Adipose tissue (tissue), 3 donors: ENCODE data around the gene DIP2A. TPM values are rescaled to one million over a fixed set of nuclear protein-coding genes. Genes with fewer than 3 reads are reported as not detected.
"Not testable (repeated sequence)": the region's sequence is repeated elsewhere in the genome, so short reads cannot be mapped to it uniquely, and the experiment has no call there.

Source experiments
- H3K27ac ChIP-seq: one replicate; pipeline ENCODE4 v1.5.1; 2013; ENCODE audit warnings: low read depth, low read length
- WGBS, 3 donors: extraction: QIAGEN DNeasy Blood & Tissue Kit; methylation state at CpG; one replicate each; pipeline ENCODE4 v1.1.7; 2013; 5-methylcytosine and 5-hydroxymethylcytosine counted together
- polyA plus RNA-seq, 3 donors: library from polyadenylated mRNA; stranded (reverse); fragments of 200-250 nt; gene quantifications; one replicate each; pipeline ENCODE4 v1.2.3, GENCODE V29; 2013
- donor health status: healthy with polysubstance abuse.
- donor health status: Bipolar disorder and iron deficiency.
- donor health status: healthy.

DIP2A gene
- polyA plus RNA-seq, 3 donors: 9.8 to 19.0 (median 14.5) TPM

DNA sequence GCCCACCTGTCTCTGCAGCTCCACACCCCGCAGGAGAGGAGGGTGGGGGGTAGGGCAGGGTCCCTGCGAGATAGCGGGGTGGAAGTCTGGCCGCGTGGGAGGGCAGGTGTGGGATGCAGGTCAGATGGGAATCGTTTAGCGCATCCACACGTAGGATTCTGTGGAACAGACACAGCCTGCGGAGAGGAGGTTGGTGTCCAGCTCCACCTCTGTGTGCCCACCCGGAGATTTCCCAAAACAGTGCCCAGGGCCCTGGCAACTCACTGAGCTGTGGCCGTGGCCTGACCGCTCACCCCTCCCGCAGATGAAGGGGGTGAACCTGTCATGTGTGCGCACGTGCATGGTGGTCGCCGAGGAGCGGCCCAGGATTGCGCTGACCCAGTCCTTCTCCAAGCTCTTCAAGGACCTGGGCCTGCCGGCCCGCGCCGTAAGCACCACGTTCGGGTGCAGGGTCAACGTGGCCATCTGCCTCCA is 99.3 kb downstream of the DIP2A start:
- H3K27ac ChIP-seq: no peak overlapping the region
- WGBS, 3 donors: 95 to 96% (median 95%) methylated on average over 26 of the region's 26 CpGs

DNA sequence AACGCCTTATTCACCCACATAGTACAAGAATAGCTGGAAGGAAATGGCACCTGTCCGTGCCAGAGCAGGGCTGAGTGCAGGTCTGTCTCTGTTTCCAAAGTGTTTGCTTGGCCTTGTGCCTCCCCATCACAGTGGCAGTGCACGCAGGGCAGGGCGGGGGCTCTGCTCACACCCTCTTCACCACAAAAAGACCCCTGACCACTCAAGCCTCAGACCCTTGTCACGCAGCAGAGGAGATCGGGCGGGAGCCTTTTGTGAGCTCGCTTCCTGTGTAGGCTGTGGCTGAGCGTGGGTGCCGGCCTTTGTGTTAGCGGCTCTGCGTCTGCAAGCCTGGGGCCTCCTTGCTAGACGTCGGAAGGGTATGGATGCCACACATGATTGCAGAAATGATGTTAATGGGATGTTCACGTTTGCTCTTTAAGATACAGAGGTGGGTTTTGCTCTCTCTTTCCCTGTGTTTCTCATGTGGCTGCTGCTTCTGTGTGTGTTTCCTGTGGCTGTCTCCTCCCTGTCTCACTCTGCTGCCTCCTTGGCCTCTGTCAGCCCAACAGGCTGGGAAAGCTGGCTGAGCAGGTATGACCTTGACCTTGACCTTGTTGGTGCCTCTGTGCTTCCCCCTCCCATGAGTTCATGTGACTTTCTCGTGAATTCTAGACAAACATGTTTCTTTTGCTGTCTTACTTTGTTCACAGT is 100.7 kb downstream of the DIP2A start:
- no peak overlapping the region for H3K27ac ChIP-seq
- WGBS, 3 donors: 69 to 76% (median 69%) methylated on average over 16 of the region's 16 CpGs

DNA sequence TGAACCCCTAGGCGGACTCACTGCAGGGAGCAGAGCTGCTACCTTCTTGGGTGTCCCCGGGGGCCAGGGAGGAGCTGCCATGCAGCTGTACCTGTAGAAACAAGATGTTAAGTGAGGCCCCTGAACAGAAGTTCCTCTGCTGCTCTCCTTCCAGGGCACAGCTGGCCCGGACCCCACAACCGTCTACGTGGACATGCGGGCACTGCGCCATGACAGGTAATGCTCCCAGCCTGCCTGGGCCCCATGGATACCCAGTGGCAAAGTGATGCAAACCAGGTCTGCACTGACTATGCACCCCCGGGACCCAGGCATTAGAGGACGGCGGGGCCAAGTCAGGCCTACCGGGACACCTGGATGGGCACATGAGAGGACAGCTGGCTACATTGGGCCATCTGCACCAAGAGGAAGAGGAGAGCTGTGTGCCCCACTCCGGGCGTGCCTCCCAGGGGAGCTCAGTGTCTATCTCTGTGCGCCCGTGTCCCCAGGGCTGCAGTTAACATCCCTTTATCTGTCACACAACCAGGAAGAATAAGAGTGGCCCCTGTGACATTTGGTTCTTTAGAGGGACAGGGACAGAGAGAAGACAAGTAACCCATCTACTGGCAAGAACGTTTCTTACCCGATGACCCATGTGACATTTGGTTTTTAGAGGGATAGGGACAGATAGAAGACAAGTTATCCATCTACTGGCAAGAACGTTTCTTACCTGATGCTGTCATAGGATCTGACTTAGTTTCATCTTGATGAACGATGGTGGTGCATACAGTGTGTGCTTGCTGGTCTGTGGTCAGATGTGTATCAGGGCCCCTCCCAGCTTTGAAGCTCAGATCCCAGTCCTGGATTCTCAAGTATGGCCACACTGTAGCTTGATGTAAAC is 102.1 kb downstream of the DIP2A start:
- WGBS, 3 donors: 89 to 96% (median 91%) methylated on average over 19 of the region's 19 CpGs

DNA sequence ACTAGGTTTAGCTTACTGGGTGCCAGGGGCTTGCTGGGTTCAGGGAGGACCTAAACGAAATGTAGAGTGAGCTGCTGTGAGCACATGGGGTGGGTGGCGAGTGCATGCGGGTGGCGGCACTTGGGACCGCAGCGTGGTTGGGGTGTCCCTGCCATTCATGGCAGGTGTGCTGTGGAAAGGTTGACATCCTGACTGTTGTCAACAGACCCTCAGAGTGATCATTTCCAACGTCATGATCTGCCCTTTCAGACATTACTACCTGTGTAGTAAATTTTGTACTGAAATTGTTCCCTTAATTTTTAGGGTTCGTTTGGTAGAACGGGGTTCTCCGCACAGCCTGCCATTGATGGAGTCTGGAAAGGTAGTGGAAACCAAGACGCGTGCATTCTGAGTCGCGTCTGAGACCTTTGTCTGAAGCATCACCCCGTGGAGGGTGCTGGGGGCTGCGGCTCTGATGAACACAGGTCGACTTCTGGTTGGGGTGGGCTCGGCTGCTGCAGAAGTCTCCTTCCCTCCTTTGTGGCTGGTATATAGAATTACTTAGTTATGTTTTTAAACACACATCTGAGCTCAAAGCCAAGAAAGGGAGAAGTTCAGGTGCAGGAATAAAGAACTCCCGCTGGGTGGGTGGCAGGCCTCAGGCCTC is 102.9 kb downstream of the DIP2A start:
- no peak overlapping the region for H3K27ac ChIP-seq
- 94 to 95% (median 95%) methylated on average over 19 of the region's 19 CpGs for WGBS, 3 donors

More for the DNA sequence above, 102.1 kb downstream of the DIP2A start:
- H3K27ac ChIP-seq: no peak overlapping the region

DNA sequence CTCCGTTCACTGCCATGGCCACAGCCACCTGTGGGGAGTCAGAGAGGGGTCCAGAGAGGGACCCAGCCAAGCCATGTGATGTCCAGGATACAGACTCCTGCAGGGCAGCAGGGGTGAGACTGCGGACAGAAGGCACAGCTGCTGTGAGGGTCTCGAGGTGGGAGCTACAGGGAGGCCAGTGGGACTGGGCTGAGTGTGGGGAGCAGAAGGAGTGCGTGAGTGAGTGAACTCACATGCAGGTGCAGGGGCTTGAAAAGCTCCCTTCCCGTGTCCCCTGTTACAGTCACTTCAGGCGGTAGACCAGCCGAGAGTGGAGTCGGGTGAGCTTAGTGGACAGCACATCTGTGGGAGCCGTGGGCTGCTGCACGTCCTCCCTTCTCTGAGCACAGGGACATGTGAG is 103.8 kb downstream of the DIP2A start:
- 80 to 90% (median 90%) methylated on average over 5 to 10 of the region's 10 CpGs for WGBS, 3 donors
- H3K27ac ChIP-seq: no peak overlapping the region

DNA sequence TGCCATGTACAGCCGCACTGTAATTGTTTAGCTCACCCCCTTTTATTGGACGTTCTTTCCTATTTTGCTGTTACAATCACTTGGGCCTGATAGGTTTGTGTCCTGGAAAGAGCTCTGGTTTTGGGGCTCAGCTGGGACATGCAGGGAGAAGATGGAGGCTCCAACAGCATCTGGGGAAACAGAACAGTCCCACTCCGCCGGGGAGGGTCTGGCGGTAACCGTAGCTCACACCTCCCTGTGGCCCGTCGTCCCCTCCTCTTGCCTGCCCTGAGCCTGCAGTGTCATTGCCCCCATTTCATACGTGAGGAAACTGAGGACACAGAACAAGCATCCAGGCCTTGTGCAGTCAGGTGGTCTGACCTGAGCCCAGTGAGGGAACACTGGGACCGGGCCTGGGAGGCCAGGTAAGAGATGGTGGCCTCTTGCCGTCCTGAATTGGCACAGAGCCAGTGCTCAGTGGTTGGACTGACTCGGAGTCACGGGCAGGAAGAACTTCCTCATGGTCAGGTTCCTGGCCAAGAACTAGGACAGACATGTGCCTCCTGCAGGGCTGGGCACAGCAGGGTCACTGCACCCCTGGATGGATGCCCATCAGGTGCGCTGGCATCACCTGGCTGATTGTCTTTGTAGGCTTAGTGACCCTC is 104.4 kb downstream of the DIP2A start:
- H3K27ac ChIP-seq: no peak overlapping the region
- 79 to 85% (median 81%) methylated on average over 14 of the region's 14 CpGs for WGBS, 3 donors

DNA sequence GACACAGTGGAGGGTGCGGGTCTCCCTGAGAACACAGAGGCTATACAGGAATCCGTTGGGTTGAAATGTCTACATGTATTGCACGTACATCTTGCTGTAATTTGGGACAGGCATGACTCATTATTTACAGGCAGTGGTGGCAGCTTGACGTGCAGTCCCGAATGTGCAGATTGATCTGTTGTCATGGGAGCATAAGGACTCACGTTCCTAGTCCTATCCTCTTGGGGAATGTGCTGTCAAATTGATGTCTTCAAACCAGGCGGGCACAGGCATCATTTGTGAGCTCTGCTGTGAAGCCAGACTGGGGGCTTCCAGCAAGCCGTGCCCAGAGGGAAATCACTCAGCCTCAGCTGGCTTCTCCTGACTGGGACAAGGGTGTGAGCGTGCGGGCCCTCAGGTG is 105.7 kb downstream of the DIP2A start:
- no peak overlapping the region for H3K27ac ChIP-seq
- WGBS, 3 donors: 91 to 92% (median 91%) methylated on average over 10 of the region's 10 CpGs

DNA sequence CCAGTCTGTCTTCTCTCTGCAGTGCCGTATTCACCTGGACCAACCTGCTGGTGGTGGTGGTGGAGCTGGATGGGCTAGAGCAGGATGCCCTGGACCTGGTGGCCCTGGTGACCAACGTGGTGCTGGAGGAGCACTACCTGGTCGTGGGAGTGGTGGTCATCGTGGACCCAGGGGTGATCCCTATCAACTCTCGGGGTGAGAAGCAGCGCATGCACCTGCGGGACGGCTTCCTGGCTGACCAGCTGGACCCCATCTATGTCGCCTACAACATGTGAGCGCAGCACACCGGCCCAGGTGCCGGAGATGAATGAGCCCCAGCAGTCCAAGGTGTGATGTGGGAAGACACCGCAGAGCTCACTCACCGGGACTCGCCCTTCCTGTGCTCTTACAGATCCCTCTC is 108.7 kb downstream of the DIP2A start:
- no peak overlapping the region for H3K27ac ChIP-seq
- 87 to 95% (median 93%) methylated on average over 15 of the region's 15 CpGs for WGBS, 3 donors

DNA sequence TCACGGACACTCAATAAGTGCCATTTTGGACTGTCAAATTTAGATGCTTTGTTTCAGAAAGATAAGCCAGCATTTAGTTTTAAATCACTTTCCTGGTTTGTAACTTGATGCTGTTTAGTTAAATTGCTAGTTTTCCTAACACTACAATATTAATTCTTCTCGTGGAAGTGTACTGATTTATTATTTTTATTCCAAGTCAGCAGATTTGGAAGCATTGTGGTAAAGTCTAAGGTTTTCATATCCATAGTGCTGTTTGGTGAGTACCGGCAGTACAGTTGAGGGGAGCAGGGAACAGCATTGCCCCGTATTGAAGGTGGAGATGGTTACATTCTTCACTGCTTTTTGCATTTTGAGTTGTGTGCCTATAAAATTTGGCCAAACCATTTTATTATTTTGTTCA is 109.9 kb downstream of the DIP2A start:
- H3K27ac ChIP-seq: no peak overlapping the region
- WGBS, 3 donors: 92 to 96% (median 93%) methylated on average over 4 of the region's 4 CpGs

DNA sequence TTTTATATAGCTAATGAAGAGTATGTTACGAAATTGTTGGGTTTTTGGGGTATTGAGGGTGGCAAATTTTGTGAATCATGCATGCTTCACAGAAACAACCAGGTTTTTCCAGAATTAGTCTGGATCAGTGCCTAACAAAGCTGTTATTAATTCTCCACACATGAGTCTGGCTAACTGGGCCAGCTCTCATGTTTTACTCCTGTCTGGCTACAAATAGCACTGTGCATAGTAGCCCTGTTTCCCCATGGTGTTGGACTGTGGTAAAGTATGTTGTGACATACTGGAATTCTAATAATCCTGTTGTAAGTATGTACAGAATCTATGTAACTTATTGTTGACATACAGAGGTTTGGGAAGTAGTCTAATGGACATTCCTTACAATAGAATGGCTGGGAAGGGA is 110.4 kb downstream of the DIP2A start:
- 95 to 98% (median 95%) methylated on average over 1 of the region's 1 CpG for WGBS, 3 donors
- no peak overlapping the region for H3K27ac ChIP-seq

DNA sequence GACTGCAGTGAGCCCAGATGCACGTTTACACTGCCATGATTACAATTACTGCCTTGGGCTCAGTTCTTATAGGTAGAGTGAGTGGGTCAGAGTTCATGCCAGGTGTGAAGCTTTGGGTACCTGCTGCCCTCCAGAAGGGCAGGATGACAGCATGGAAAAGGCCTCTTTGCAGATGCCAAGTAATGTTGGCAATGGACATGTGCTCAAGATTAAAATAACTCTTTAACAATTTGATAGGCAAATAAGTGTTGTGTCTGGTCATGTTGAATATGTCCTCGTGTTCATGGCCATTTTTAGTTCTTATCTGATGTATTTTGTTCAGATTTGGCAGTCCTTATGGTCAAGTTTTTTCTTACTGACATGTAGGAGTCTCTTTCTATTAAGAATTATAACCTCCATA is 111.4 kb downstream of the DIP2A start:
- no peak overlapping the region for H3K27ac ChIP-seq
- WGBS, 3 donors: 67 to 92% (median 87%) methylated on average over 2 of the region's 2 CpGs

DNA sequence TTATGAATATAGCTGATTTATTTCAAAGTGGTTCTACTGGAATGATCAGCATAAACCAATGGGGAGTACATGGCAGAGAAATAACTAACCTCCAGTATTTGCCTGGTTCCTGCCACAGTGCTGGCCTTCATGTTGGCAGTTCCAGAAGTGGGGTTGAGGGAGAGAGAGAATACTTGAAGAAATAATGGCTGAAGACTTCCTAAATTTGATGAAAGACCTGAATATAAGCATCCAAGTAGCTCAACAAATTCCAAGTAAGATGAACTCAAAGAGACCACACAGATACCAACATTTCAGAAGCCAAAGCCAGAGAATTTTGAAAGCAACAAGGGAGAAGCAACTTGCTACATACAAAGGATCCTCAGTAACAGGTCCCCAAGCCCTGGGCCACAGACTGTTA is 111.9 kb downstream of the DIP2A start:
- no peak overlapping the region for H3K27ac ChIP-seq

DNA sequence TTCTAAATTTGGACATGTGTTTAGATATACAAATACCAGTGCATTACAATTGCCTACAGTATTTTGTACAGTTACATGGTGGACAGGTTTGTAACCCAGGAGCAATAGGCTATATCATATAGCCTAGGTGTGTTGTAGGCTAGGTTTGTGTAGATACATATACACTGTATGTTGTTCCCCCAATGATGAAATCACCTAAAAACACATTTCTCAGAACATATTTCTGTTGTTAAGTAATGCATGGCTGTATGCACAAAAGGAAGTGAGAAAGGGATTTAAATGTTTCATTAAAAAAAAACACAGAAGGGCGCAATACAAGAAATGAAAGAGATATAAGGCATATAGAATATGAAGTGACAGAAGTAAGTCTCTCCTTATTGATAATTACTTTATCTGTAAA is 114.2 kb downstream of the DIP2A start:
- no peak overlapping the region for H3K27ac ChIP-seq
- WGBS, 3 donors: 92 to 100% (median 98%) methylated on average over 1 of the region's 1 CpG

DNA sequence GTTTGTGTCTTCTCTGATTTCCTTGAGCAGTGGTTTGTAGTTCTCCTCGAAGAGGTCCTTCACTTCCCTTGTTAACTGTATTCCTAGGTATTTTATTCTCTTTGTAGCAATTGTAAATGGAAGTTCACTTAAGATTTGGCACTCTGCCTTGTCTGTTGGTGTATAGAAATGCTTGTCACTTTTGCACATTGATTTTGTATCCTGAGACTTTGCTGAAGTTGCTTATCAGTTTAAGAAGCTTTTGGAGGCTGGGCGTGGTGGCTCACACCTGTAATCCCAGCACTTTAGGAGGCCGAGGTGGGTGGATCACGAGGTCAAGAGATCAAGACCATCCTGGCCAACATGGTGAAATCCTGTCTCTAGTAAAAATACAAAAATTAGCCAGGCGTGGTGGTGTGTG is 119.1 kb downstream of the DIP2A start:
- WGBS, 3 donors: 92 to 95% (median 94%) methylated on average over 5 of the region's 5 CpGs
- not testable (repeated sequence) for H3K27ac ChIP-seq

DNA sequence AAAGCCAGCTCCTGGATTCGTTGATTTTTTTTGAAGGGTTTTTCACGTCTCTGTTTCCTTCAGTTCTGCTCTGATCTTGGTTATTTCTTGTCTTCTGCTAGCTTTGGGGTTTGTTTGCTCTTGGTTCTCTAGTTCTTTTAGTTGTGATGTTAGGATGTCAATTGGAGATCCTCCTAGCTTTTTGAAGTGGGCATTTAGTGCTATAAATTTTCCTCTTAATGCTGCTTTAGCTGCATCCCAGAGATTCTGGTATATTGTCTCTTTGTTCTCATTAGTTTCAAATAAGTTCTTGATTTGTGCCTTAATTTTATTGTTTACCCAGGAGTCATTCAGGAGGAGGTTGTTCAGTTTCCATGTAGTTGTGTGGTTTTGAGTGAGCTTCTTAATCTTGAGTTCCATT is 120.7 kb downstream of the DIP2A start:
- WGBS, 3 donors: 96 to 98% (median 97%) methylated on average over 2 of the region's 2 CpGs
- not testable (repeated sequence) for H3K27ac ChIP-seq

DNA sequence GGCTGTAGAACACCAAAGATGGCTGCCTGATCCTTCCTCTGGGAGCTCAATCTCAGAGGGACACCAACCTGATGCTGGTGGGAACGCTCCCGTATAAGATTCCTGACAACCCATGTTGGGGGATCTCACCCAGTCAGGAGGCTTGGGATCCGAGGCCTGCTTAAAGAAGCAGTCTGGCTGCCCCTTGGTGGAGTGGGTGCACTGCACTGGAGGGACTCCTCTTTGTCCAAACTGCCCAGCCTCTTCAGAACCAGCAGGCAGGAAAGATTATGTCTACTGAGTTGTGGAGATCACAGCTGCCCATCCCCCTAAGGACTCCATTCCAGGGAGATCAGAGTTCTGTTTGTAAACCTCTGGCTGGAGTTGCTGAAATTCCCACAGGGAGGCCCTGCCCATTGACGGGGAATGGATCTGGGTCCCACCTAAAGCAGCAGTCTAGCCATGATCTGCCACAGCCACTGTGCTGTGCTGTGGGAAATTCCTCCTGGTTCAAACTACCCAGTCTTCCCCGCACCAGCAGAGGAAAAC is 123.2 kb downstream of the DIP2A start:
- no peak overlapping the region for H3K27ac ChIP-seq
- 97 to 98% (median 98%) methylated on average over 5 of the region's 5 CpGs for WGBS, 3 donors

DNA sequence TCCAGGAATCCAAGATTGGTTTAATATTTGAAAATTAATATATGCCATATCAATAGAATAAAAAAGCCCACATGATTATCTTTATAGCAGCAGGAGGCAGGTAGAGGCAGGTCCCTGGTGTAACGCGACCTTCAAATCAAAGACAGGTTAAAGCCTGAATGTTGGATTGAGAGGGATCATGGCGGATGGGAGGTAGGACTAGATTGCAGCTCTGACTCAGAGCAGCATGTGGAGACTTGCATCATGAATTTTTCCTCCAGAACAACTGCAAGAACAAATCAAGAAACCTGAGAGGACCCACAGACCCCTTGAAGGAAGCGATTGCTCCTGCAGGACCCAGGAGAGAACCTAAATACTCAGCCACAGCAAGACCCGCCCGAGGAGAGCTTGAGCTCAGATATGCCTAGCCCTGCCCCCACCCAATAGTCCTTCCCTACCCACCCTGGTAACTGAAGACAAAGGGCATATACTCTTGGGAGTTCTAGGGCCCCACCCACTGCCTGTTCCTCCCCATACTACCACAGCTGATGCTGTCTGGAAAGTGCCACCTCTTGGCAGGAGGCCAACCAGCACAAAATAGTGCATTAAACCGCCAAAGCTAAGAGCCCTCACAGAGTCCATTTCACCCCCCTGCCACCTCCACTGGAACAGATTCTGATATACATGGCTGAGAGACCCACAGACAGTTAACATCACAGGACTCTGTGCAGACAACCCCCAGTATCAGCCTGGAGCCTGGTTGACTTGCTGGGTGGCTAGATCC is 126.7 kb downstream of the DIP2A start:
- no peak overlapping the region for H3K27ac ChIP-seq
- 84 to 90% (median 88%) methylated on average over 7 of the region's 7 CpGs for WGBS, 3 donors

DNA sequence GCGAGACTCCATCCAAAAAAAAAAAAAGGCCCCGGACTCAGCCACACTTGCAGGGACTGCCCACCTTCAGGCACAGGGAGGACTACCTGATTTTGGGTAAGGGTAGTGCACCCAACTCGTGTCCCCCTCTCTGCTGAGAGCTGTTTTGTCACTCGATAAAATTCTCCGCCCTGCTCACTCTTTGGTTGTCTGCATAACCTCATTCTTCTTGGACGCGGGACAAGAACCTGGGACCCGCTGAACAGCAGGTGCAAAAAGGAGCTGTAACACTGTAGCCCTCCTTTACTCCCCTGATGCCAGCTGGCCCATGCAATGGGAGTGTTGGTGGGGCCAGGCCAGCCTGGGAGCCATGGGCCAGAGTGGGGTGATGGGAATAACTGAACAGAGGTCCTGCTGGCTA is 135.6 kb downstream of the DIP2A start:
- H3K27ac ChIP-seq: no peak overlapping the region
- 77 to 91% (median 80%) methylated on average over 8 of the region's 8 CpGs for WGBS, 3 donors
